PC-3 (cell line): ENCODE measurements around the gene PTGS1. TPM values are rescaled to one million over a fixed set of nuclear protein-coding genes. Genes with fewer than 3 reads are reported as not detected.
"Not testable (repeated sequence)": the region's sequence is repeated elsewhere in the genome, so short reads cannot be mapped to it uniquely, and the experiment has no call there.

Experiments used
- ATAC-seq: fragments of 200-7000 bp; cut with Tn5 transposase; 2 replicates; pipeline ENCODE4 v1.9.1; 2020; ENCODE audit warnings: mild to moderate bottlenecking, moderate library complexity
- BruUV-seq: library from RNA; stranded (reverse); fragments of 400-500 nt; replicated peaks from 2 replicates; lab custom pipeline; 2021; lab: Mats Ljungman, UMichigan
- CTCF ChIA-PET: fragments of 300-600 bp; sonication (Branson Sonifier 250); formaldehyde crosslinking; loops from one replicate; lab custom pipeline; 2022; ENCODE audit warnings: antibody characterized with exemption; lab: Charles Lee
- POLR2A ChIA-PET: fragments of 300-600 bp; sonication (Branson Sonifier 250); formaldehyde crosslinking; loops from one replicate; lab custom pipeline; 2022; ENCODE audit warnings: antibody characterized with exemption; ENCODE audit not compliant: unreplicated experiment; lab: Charles Lee
- DNase-seq: peaks from one replicate; pipeline ENCODE4 v3.0.0-alpha.2; 2015
- H2AFZ ChIP-seq: fragments of 300-600 bp; sonication (generic); 2 replicates; pipeline ENCODE4 v1.6.0; 2016; ENCODE audit warnings: antibody characterized with exemption, low read length
- H3F3A ChIP-seq: fragments of 300-600 bp; sonication (generic); one replicate; pipeline ENCODE4 v1.6.0; 2017; ENCODE audit warnings: antibody characterized with exemption, low read length, control low read depth, mild to moderate bottlenecking; ENCODE audit not compliant: unreplicated experiment
- H3K27ac ChIP-seq: fragments of 300-600 bp; sonication (generic); 2 replicates; pipeline ENCODE4 v1.5.1; 2016; ENCODE audit warnings: mild to moderate bottlenecking, low read length
- H3K27me3 ChIP-seq: fragments of 300-600 bp; sonication (generic); 2 replicates; pipeline ENCODE4 v1.6.1; 2016; ENCODE audit warnings: low read length, mixed read lengths
- H3K36me3 ChIP-seq: fragments of 300-600 bp; sonication (generic); 2 replicates; pipeline ENCODE4 v1.6.1; 2016; ENCODE audit warnings: low read depth, mixed run types, low read length, mixed read lengths
- H3K4me1 ChIP-seq: fragments of 300-600 bp; sonication (generic); 2 replicates; pipeline ENCODE4 v1.5.1; 2016; ENCODE audit warnings: low read length; ENCODE audit not compliant: insufficient read depth
- H3K4me2 ChIP-seq: fragments of 300-600 bp; sonication (generic); 2 replicates; pipeline ENCODE4 v1.6.0; 2016; ENCODE audit warnings: low read length
- H3K4me3 ChIP-seq: fragments of 300-600 bp; sonication (generic); 2 replicates; pipeline ENCODE4 v1.5.1; 2016; ENCODE audit warnings: mild to moderate bottlenecking, low read length, mixed read lengths
- H3K79me2 ChIP-seq: fragments of 300-600 bp; sonication (generic); 2 replicates; pipeline ENCODE4 v1.6.1; 2017; ENCODE audit warnings: low read length, mixed read lengths
- H3K9ac ChIP-seq: fragments of 300-600 bp; sonication (generic); 2 replicates; pipeline ENCODE4 v1.6.0; 2016; ENCODE audit warnings: mild to moderate bottlenecking, low read length
- H3K9me2 ChIP-seq: fragments of 300-600 bp; sonication (generic); replicated peaks from 2 replicates; pipeline ENCODE4 v1.6.1; 2016; ENCODE audit warnings: mixed run types, low read length, mixed read lengths
- H3K9me3 ChIP-seq: fragments of 300-600 bp; sonication (generic); 2 replicates; pipeline ENCODE4 v1.6.1; 2016; ENCODE audit warnings: low read length, mixed read lengths
- H4K20me1 ChIP-seq: fragments of 300-600 bp; sonication (generic); 2 replicates; pipeline ENCODE4 v1.6.1; 2016; ENCODE audit warnings: low read length, mixed read lengths
- EZH2 ChIP-seq: fragments of 300-600 bp; sonication (generic); IDR thresholded peaks from one replicate; pipeline ENCODE4 v1.6.1; 2017; ENCODE audit warnings: antibody characterized with exemption, mild to moderate bottlenecking, low read length; ENCODE audit not compliant: unreplicated experiment
- EZH2phosphoT487 ChIP-seq: fragments of 300-600 bp; sonication (generic); IDR thresholded peaks from 2 replicates; pipeline ENCODE4 v1.6.1; 2018; ENCODE audit warnings: mild to moderate bottlenecking, antibody characterized with exemption, low read length, borderline replicate concordance
- intact Hi-C: fragments of 100-400 bp; cut with micrococcal nuclease; formaldehyde crosslinking; loops from 2 replicates; pipeline ENCODE4 v1.9.0; 2023
- total RNA-seq: library from RNA; depleted of rRNA; stranded (reverse); fragments of >200 nt; gene quantifications from 2 replicates; pipeline ENCODE4 v1.2.3, GENCODE V29; 2014
- TF ChIP-seq, protein P1 (sequence below): fragments of 300-600 bp; sonication (generic); conservative IDR thresholded peaks from 2 replicates; pipeline ENCODE4 v1.5.1; 2017; ENCODE audit warnings: antibody characterized with exemption, low read depth, mild to moderate bottlenecking, low read length

PTGS1 gene
- total RNA-seq, 1 experiment from 2014 or later: 0.44 TPM

DNA sequence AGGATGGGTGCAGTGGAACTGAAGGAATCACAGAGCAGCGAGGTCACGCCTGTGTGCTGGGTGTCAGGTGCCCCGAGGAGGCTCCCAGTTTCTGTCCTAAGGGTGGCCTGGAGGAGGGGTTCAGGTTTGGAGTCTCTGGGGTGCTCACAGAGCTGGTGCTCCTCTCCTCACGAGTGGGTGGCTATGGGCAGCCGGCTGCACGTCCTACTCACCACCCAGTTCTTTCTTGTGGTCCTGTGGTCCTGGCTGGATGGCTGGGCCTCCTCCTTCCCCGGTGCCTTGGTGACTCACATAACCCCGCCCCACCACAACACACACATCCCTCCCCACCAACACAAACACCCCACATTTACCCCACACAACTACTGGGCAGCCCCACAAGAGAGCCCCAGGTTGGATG, 9.9 kb upstream of the PTGS1 start:
- CTCF ChIA-PET: no interaction called here

DNA sequence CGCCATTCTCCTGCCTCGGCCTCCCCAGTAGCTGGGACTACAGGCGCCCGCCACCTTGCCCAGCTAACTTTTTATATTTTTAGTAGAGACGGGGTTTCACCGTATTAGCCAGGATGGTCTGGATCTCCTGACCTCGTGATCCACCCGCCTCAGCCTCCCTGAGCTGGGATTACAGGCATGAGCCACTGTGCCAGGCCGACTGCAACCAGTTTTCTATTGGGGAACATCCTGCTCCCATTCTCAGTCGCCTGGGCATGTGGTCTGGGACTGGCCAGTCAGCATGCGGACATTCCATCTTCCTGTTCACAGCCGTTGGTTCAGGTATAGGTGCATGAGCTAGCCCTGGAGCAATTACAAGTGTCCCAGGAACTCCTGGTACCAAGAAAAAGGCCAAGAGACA, 7.7 kb upstream of the PTGS1 start:
- CTCF ChIA-PET, H3K4me2 ChIP-seq, H3K27ac ChIP-seq, H3K9ac ChIP-seq, ATAC-seq, H4K20me1 ChIP-seq, H3K79me2 ChIP-seq, H3K4me3 ChIP-seq, H3K9me2 ChIP-seq, H2AFZ ChIP-seq, BruUV-seq, H3K27me3 ChIP-seq, H3K9me3 ChIP-seq, H3F3A ChIP-seq, H3K36me3 ChIP-seq, POLR2A ChIA-PET, DNase-seq: not testable (repeated sequence)
- peaks cover 19% of the 10 kb centered on the region for H3K4me1 ChIP-seq
- intact Hi-C loops: loop anchor here (10.0 kb wide), 1 partner anchor 92 kb away; no protein-coding TSS in a partner anchor

More for the DNA sequence above, 9.9 kb upstream of the PTGS1 start:
- ATAC-seq: no peak
- Histone ChIP-seq H2AFZ (no peak overlapping the region), H3K9me3 (no peaks in the 10 kb centered on the region), H3F3A (no peaks in the 10 kb centered on the region), H3K4me2 (no peak overlapping the region), H3K79me2 (no peaks in the 10 kb centered on the region), H3K4me1 (no peaks in the 10 kb centered on the region), H3K36me3 (no peaks in the 10 kb centered on the region), H3K27ac (no peak overlapping the region), H4K20me1 (no peaks in the 10 kb centered on the region), H3K9ac (no peak overlapping the region), H3K4me3 (no peak overlapping the region), H3K27me3 (no peaks in the 10 kb centered on the region), H3K9me2 (no peaks in the 10 kb centered on the region)
- TF ChIP-seq EZH2 (no peak), EZH2phosphoT487 (no peak)
- TF ChIP-seq, protein P1, sequence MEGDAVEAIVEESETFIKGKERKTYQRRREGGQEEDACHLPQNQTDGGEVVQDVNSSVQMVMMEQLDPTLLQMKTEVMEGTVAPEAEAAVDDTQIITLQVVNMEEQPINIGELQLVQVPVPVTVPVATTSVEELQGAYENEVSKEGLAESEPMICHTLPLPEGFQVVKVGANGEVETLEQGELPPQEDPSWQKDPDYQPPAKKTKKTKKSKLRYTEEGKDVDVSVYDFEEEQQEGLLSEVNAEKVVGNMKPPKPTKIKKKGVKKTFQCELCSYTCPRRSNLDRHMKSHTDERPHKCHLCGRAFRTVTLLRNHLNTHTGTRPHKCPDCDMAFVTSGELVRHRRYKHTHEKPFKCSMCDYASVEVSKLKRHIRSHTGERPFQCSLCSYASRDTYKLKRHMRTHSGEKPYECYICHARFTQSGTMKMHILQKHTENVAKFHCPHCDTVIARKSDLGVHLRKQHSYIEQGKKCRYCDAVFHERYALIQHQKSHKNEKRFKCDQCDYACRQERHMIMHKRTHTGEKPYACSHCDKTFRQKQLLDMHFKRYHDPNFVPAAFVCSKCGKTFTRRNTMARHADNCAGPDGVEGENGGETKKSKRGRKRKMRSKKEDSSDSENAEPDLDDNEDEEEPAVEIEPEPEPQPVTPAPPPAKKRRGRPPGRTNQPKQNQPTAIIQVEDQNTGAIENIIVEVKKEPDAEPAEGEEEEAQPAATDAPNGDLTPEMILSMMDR: no peak
- DNase-seq: no peak
- intact Hi-C loops: loop anchor here (10.0 kb wide), 1 partner anchor 94 kb away; no protein-coding TSS in a partner anchor
- POLR2A ChIA-PET: no interaction called here
- BruUV-seq: no TSS peak

DNA sequence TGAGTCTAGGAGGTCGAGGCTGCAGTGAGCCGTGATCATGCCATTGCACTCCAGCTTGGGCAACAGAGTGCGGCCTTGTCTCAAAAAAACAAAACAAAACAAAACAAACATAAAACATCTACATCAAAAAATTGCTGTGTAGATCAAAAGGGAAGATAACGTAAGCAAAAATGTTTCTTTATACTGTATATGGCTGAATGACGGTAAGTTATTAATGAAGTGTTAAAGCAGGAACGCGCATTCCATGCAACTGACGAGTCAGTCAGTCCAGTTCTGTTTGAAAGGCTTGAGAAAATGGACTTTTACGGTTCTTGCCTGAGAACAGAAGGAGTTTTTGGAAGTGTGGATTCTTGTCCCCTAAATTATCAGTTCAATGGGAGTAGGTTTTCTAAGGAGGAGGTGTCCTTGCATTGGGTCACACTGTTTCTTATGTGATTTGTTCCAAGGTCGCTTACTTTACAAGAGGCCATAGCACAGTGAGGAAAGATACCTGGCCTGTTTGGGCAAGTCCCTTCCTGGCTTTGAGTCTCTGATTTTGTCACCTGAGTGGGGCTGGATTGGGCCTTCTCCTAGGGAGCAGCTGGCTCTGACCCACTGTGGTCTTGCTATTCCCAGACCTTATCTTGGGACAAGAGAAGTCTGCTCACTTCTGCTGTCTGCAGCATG, 6.6 kb upstream of the PTGS1 start:
- H2AFZ ChIP-seq: no peak overlapping the region
- no peak overlapping the region for H3K9ac ChIP-seq
- H3K9me3 ChIP-seq: no peaks in the 10 kb centered on the region
- BruUV-seq: no TSS peak
- no peaks in the 10 kb centered on the region for H3K9me2 ChIP-seq
- TF ChIP-seq, protein P1: no peak
- no peak for TF ChIP-seq EZH2
- no peak for TF ChIP-seq EZH2phosphoT487
- ATAC-seq (no peak), DNase-seq (no peak)
- H3K27me3 ChIP-seq: no peaks in the 10 kb centered on the region
- no peak overlapping the region for H3K27ac ChIP-seq
- H3K4me3 ChIP-seq: no peak overlapping the region
- intact Hi-C loops: loop anchor here (10.0 kb wide), 1 partner anchor 91 kb away; no protein-coding TSS in a partner anchor
- H4K20me1 ChIP-seq: no peaks in the 10 kb centered on the region
- no peaks in the 10 kb centered on the region for H3K36me3 ChIP-seq
- no peak overlapping the region for H3K4me2 ChIP-seq
- CTCF ChIA-PET: no interaction called here
- H3F3A ChIP-seq: no peaks in the 10 kb centered on the region
- H3K79me2 ChIP-seq: no peaks in the 10 kb centered on the region
- POLR2A ChIA-PET: no interaction called here
- H3K4me1 ChIP-seq: peaks cover 23% of the 10 kb centered on the region
